Muscle layer of duodenum (tissue), 2 donors: ENCODE results near the gene USH2A.

Source experiments
- H3K27ac ChIP-seq: one replicate; pipeline ENCODE4 v1.7.0; 2013; ENCODE audit warnings: mild to moderate bottlenecking, low read length
- H3K27me3 ChIP-seq: one replicate; pipeline ENCODE4 v1.7.0; 2013; ENCODE audit warnings: low read depth, mild to moderate bottlenecking, control low read depth, low read length
- H3K36me3 ChIP-seq, 2 donors: one replicate each; pipeline ENCODE4 v1.7.0; 2013; ENCODE audit warnings: low read length in 2 of 2, control low read depth in 1 of 2, mild to moderate bottlenecking in 1 of 2; ENCODE audit not compliant: insufficient read depth in 2 of 2, control insufficient read depth in 1 of 2
- H3K4me1 ChIP-seq, 2 donors: one replicate each; pipeline ENCODE4 v1.7.0; 2013; ENCODE audit warnings: low read length in 2 of 2, mild to moderate bottlenecking in 2 of 2, control low read depth in 1 of 2, moderate library complexity in 1 of 2; ENCODE audit not compliant: insufficient read depth in 2 of 2, control insufficient read depth in 1 of 2
- H3K4me3 ChIP-seq, 2 donors: one replicate each; pipeline ENCODE4 v1.7.0; 2013; ENCODE audit warnings: low read length in 2 of 2, low read depth in 1 of 2, mild to moderate bottlenecking in 1 of 2
- H3K9me3 ChIP-seq, 2 donors: one replicate each; pipeline ENCODE4 v1.7.0; 2013; ENCODE audit warnings: low read length in 2 of 2, control low read depth in 1 of 2, mild to moderate bottlenecking in 1 of 2; ENCODE audit not compliant: control insufficient read depth in 1 of 2
- donor health status: healthy.

Gene USH2A

DNA sequence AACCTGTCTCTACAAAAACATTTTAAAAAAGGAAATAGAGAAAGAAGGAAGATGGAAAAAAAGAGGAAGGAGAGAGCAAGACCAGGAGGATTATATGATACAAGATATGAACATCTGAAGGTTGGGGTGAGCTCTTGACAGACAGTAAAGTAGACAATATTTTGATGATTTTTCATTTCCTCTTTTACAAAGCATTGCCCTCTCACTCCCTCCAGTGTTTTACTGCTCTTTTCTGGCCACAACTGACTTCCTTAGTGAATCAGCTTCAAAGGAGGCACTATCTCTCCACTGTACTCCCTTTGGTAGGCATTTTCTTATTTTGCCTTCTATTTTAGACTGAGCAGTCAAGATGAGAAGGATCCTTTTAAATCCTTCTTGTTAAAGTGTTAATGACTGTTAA is 559.5 kb downstream of the USH2A start:
- H3K27ac ChIP-seq: no peak overlapping the region
- H3K36me3 ChIP-seq: no peaks in the 10 kb centered on the region
- no peaks in the 10 kb centered on the region for H3K27me3 ChIP-seq
- no peak overlapping the region for H3K4me3 ChIP-seq
- H3K9me3 ChIP-seq: no peaks in the 10 kb centered on the region
- no peaks in the 10 kb centered on the region for H3K4me1 ChIP-seq

DNA sequence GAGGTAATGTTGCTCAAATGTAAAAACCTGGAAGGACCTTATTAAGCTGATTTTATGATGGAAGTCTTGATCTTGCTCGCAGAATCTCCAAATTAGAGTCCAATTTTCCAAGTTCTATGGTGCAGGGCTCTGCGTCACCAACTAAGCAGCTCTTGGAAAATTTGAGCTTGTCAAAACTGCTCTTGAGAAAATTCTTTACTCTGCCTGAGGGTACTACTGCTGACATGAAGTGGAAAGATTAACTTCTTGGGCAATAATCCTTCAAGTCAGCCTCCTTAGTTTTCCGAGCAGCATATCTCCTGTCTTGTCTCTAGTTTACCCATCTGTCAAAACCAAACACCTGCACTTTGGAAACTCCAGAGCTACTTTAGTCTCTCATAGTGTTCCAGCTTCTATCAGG is 562.4 kb downstream of the USH2A start:
- H3K9me3 ChIP-seq: no peaks in the 10 kb centered on the region
- no peak overlapping the region for H3K4me3 ChIP-seq
- no peaks in the 10 kb centered on the region for H3K4me1 ChIP-seq
- no peak overlapping the region for H3K27ac ChIP-seq
- no peaks in the 10 kb centered on the region for H3K27me3 ChIP-seq
- no peaks in the 10 kb centered on the region for H3K36me3 ChIP-seq

DNA sequence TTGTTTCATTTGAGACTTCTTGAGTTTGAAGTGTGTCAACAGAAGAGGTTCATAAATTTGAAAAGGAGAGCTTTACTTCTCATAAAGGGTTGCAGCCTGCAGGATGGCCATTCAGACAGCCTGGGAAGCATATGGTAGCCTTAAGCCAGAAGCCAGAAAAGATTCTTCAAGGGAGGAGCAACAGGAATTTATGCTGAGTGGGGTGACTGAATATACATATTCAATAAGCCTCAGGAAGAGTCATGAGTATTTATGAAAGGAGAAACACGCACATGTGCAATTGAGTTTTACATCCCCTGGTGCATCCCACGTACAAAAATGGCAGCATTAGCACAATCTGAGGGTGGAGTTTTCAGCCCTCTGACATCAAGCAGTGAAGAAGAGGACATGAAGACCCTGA is 565.9 kb downstream of the USH2A start:
- H3K36me3 ChIP-seq: no peaks in the 10 kb centered on the region
- H3K4me3 ChIP-seq: no peak overlapping the region
- H3K27me3 ChIP-seq: no peaks in the 10 kb centered on the region
- no peak overlapping the region for H3K27ac ChIP-seq
- no peaks in the 10 kb centered on the region for H3K4me1 ChIP-seq
- H3K9me3 ChIP-seq: peaks cover 0 to 10% of the 10 kb centered on the region in 2 donors

- Histone ChIP-seq H3K4me3 (no peak overlapping the region), H3K4me1 (no peaks in the 10 kb centered on the region), H3K27me3 (no peaks in the 10 kb centered on the region), H3K9me3 (peaks cover 3 to 5% of the 10 kb centered on the region in 2 donors), H3K36me3 (no peaks in the 10 kb centered on the region), H3K27ac (no peak overlapping the region)
These were observed 577.9 kb downstream of the USH2A start for GRCh38 chr1:215845234-215845891.

DNA sequence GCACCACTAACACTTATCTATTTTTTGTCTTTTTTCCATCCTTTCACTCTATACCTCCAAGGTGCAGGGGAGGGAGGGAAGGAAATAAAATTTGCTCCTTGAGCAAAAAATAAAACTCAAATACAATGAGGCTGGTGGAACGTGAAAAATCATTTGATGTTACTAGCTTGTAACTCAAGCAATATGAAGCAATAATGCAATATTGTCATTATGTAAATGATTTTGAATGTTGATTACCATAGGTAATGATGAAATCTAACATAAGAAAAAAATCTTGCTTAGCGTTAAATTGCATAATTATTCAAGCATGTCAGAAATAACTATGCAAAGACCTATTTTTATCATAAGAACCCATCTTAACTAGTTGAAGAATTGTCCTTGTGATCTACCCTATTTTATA is 578.5 kb downstream of the USH2A start:
- Histone ChIP-seq H3K4me1 (no peaks in the 10 kb centered on the region), H3K36me3 (no peaks in the 10 kb centered on the region), H3K27me3 (no peaks in the 10 kb centered on the region), H3K9me3 (peaks cover 3 to 5% of the 10 kb centered on the region in 2 donors), H3K27ac (no peak overlapping the region), H3K4me3 (no peak overlapping the region)

- Histone ChIP-seq H3K27me3 (no peaks in the 10 kb centered on the region), H3K9me3 (peaks cover 3 to 5% of the 10 kb centered on the region in 2 donors), H3K4me1 (no peaks in the 10 kb centered on the region), H3K4me3 (no peak overlapping the region), H3K36me3 (no peaks in the 10 kb centered on the region), H3K27ac (no peak overlapping the region)
These were observed 579.0 kb downstream of the USH2A start for GRCh38 chr1:215844266-215844665.

DNA sequence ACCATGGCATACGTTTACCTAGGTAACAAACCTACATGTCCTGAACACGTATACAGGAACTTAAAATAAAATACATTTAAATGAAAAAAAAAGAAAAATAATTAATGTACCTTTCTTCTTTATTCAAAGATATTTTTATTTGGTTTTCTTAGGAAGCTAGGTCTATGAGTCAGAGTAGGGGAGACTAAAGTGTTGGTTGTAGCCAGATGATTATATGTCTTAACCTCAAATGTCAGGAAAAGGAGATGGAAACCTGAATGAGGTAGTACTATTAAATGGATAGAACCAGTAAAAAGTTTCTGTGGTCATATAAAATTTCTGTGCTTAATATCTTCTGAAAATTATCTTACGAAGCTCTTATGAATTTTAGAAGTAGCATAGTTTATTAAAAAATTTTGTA is 580.3 kb downstream of the USH2A start:
- Histone ChIP-seq H3K27me3 (no peaks in the 10 kb centered on the region), H3K36me3 (no peaks in the 10 kb centered on the region), H3K27ac (no peak overlapping the region), H3K4me1 (no peaks in the 10 kb centered on the region), H3K9me3 (peaks cover 3 to 5% of the 10 kb centered on the region in 2 donors), H3K4me3 (no peak overlapping the region)

DNA sequence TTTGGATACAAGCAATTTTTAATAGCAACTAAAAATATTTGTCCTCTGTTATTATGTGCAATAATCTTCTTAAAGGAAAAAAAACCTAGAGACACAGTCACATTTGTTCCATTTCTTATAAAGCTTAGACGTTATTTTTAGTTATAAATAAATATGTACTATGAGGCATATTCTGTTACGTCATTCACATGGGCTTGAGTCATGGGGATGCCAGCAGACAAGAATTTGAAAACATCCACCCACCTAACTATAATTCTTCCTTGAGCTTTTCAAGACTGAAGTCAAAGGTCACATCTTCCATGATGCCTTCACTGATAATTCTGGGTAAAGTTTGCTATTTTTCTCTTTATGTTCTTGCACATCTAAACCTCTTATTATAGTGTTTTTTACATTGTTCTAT is 587.3 kb downstream of the USH2A start:
- Histone ChIP-seq H3K9me3 (peaks cover 3 to 4% of the 10 kb centered on the region in 2 donors), H3K27me3 (no peaks in the 10 kb centered on the region), H3K4me3 (no peak overlapping the region), H3K36me3 (no peaks in the 10 kb centered on the region), H3K4me1 (no peaks in the 10 kb centered on the region), H3K27ac (no peak overlapping the region)

DNA sequence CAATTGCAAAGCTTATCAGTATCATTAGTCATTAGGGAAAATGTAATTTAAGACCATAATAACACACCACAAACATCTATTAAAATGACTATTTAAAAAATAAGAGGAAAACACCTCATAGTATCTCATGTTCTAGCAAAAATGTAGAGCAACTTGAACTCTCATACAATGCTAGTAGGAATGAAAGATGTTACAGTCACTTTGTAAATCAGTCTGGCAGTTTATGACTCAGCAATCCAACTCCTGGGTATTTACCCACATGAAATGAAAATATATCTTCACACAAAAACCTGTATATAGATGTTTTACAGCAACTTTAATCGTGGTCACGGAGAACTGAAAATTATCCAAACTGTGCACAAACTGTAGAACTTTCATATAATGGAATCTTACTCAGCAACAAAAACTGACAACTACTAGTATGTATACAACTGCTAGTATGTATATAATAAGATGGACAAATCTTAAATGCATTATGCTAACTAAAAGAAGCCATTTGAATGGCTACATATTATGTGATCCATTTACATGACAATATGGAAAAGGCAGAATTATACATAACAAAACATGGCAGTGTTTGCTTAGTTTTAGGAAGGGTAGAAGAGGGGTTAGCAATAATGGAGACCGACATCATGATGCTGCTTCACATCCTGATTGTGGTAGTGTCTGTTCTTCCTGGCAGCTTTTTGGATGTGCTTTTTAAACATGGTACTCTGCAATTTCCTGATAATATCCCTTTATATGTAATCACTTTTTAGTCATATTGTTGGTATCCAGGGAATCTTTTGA is 589.1 kb downstream of the USH2A start:
- Histone ChIP-seq H3K9me3 (no peaks in the 10 kb centered on the region), H3K4me3 (no peak overlapping the region), H3K4me1 (no peaks in the 10 kb centered on the region), H3K27ac (no peak overlapping the region), H3K36me3 (no peaks in the 10 kb centered on the region), H3K27me3 (no peaks in the 10 kb centered on the region)

DNA sequence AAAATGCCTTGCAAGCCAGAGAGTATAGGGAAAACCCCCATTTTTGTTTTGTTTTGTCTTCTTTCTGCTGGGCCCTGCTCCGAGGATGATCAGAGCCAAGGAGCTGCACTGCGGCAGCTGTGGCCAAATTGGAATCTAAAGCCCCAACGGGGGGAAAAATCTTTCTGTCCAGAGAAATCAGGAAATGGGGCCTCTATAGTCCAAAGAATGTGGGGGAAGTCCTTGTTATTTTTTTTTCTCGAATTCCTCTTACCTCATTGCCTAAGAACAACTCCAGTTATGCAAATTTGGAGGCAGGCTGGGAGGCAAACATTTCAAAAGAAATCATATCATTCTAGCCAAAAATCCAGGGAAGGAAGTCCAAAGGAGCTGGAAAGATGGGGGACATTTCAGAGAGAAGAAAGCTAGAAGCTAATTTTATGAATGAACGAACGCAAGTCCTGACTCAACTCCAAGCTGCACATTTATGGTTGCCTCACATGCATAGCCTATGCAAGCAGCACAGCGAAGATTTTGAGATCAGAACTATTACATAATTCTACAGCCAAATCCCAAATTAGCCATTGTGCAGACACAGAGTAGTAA is 592.9 kb downstream of the USH2A start:
- Histone ChIP-seq H3K27me3 (no peaks in the 10 kb centered on the region), H3K36me3 (no peaks in the 10 kb centered on the region), H3K27ac (no peak overlapping the region), H3K4me3 (no peak overlapping the region), H3K4me1 (no peaks in the 10 kb centered on the region), H3K9me3 (no peaks in the 10 kb centered on the region)

GRCh38 chr1:215825056-215825455 is 598.2 kb downstream of the USH2A start:
- H3K4me1 ChIP-seq: no peaks in the 10 kb centered on the region

More at GRCh38 chr1:215825056-215825455, 598.2 kb downstream of the USH2A start:
- Histone ChIP-seq H3K9me3 (no peaks in the 10 kb centered on the region), H3K4me3 (no peak overlapping the region), H3K36me3 (no peaks in the 10 kb centered on the region), H3K27me3 (no peaks in the 10 kb centered on the region), H3K27ac (no peak overlapping the region)
